Uterus (tissue), 4 donors: ENCODE results near the gene OR2AG2. TPM values are rescaled to one million over a fixed set of nuclear protein-coding genes. Genes with fewer than 3 reads are reported as not detected.

Source experiments
- DNase-seq, 2 donors: peaks; one replicate each; pipeline ENCODE4 v3.0.0-alpha.2; 2019 to 2020
- H3K27ac ChIP-seq, 2 donors: fragments of 200-600 bp; sonication (generic); 1 replicate in 1 of 2; 2 replicates in 1 of 2; pipeline ENCODE4 v1.5.1; 2016 to 2018
- H3K27me3 ChIP-seq, 2 donors: fragments of 200-600 bp; sonication (generic); one replicate each; pipeline ENCODE4 v1.5.1; 2018 to 2019; ENCODE audit warnings: control low read depth in 1 of 2
- H3K36me3 ChIP-seq, 2 donors: fragments of 200-600 bp; sonication (generic); one replicate each; pipeline ENCODE4 v1.5.1; 2019; ENCODE audit warnings: control low read depth in 1 of 2
- H3K4me1 ChIP-seq, 2 donors: fragments of 200-600 bp; sonication (generic); one replicate each; pipeline ENCODE4 v1.5.1; 2018 to 2019; ENCODE audit warnings: control low read depth in 1 of 2
- H3K4me3 ChIP-seq, 2 donors: fragments of 200-600 bp; sonication (generic); 1 replicate in 1 of 2; 2 replicates in 1 of 2; pipeline ENCODE4 v1.5.1; 2018 to 2019; ENCODE audit warnings: mild to moderate bottlenecking in 1 of 2
- H3K9me3 ChIP-seq, 2 donors: fragments of 200-600 bp; sonication (generic); one replicate each; pipeline ENCODE4 v1.5.1; 2019; ENCODE audit warnings: control low read depth in 1 of 2
- POLR2A ChIP-seq, 2 donors: fragments of 450-650 bp; IDR thresholded peaks; one replicate each; pipeline ENCODE4 v1.6.1; 2016; ENCODE audit warnings: antibody characterized with exemption in 2 of 2, mild to moderate bottlenecking in 1 of 2, moderate library complexity in 1 of 2
- intact Hi-C: fragments of 100-400 bp; cut with DNase I; formaldehyde crosslinking; loops from one replicate; pipeline ENCODE4 v1.15.1; 2023; ENCODE audit warnings: low total_unique reads
- total RNA-seq, 4 donors: library from RNA; depleted of rRNA in 3 of 4; stranded (reverse); fragments of >200 nt in 3 of 4; gene quantifications; one replicate each; pipeline versions ENCODE4 v1.1.0 to v1.2.4, GENCODE V29; 2014 to 2023
- TF ChIP-seq, protein P1 (sequence below), 4 experiments: fragments of 200-600 bp in 2 of 4; fragments of 450-650 bp in 2 of 4; sonication (generic) in 2 of 4; IDR thresholded peaks; one replicate each; pipeline ENCODE4 v1.5.1; 2016 to 2019; ENCODE audit warnings: antibody characterized with exemption in 4 of 4, mild to moderate bottlenecking in 2 of 4, moderate library complexity in 1 of 4
- donor health status: DM: yes; HTN: yes; CAD: no.

Gene OR2AG2
- total RNA-seq, 4 donors from 2014 or later, result 0.09 to 0.14 TPM; not detected in 2

DNA sequence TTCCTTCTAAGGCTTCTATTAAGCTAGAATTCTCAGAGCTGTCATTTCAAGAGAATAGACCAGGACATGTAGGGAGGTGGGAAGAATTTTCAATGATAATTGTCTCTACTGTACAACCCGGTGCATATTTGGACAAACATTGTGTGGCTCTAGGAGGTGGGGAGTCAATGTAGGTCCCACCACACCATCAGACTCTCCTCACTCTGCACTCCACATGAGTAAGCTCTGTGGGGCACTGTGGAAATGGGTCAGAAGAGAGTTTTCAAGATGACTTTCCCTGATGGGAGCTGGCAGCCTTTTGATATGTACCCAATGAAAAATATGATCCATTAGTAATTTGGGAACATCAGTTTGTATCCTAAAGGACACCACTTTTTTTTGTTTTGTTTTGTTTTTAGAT lies 33.2 kb downstream of the OR2AG2 start:
- DNase-seq, result no peak
- Histone ChIP-seq H3K4me1 (no peaks in the 10 kb centered on the region), H3K9me3 (no peaks in the 10 kb centered on the region), H3K4me3 (no peak overlapping the region), H3K27ac (no peak overlapping the region), H3K27me3 (no peaks in the 10 kb centered on the region), H3K36me3 (no peaks in the 10 kb centered on the region)
- no peak for TF ChIP-seq POLR2A (IDR thresholded peaks at IDR 0.05)
- TF ChIP-seq, protein P1, sequence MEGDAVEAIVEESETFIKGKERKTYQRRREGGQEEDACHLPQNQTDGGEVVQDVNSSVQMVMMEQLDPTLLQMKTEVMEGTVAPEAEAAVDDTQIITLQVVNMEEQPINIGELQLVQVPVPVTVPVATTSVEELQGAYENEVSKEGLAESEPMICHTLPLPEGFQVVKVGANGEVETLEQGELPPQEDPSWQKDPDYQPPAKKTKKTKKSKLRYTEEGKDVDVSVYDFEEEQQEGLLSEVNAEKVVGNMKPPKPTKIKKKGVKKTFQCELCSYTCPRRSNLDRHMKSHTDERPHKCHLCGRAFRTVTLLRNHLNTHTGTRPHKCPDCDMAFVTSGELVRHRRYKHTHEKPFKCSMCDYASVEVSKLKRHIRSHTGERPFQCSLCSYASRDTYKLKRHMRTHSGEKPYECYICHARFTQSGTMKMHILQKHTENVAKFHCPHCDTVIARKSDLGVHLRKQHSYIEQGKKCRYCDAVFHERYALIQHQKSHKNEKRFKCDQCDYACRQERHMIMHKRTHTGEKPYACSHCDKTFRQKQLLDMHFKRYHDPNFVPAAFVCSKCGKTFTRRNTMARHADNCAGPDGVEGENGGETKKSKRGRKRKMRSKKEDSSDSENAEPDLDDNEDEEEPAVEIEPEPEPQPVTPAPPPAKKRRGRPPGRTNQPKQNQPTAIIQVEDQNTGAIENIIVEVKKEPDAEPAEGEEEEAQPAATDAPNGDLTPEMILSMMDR (IDR thresholded peaks at IDR 0.05), result no peak
- intact Hi-C loops, result no loop called here

DNA sequence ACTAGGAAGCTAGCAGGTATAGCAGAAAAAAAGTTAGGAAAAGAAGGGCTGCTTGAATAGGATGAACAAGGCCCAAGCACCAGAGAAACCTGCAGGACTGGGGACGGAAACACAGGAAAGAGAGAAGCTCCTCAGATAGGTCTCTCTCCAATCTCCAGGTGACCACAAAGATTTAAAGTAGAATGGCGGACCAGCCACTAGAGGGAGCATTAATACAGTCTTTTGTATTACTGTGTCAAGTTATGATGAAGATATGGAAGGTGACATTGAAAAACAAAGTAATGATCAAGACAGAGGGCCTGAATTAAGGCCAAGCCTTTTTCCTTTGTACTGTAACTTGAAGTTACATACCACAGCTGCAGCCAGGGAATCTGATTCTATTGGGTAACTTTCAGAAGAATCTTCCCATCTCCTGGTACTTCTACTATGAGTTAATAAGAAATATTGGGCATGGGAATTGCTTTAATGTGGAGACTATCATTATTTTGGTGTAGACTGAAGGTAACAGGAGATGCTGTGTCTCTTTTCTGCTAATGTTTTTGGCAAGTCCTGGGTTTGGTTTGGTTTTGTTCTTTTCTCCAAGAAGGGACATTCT lies 33.8 kb downstream of the OR2AG2 start:
- Histone ChIP-seq H3K36me3 (no peaks in the 10 kb centered on the region), H3K9me3 (no peaks in the 10 kb centered on the region), H3K4me1 (no peaks in the 10 kb centered on the region), H3K4me3 (no peak overlapping the region), H3K27me3 (no peaks in the 10 kb centered on the region), H3K27ac (no peak overlapping the region)
- DNase-seq, result peak in 1 of 2 donors; percentile 20
- TF ChIP-seq, protein P1 (IDR thresholded peaks at IDR 0.05), result peak; percentile 27 to 48 (median 43)
- no peak for TF ChIP-seq POLR2A (IDR thresholded peaks at IDR 0.05)
- intact Hi-C loops, result no loop called here

DNA sequence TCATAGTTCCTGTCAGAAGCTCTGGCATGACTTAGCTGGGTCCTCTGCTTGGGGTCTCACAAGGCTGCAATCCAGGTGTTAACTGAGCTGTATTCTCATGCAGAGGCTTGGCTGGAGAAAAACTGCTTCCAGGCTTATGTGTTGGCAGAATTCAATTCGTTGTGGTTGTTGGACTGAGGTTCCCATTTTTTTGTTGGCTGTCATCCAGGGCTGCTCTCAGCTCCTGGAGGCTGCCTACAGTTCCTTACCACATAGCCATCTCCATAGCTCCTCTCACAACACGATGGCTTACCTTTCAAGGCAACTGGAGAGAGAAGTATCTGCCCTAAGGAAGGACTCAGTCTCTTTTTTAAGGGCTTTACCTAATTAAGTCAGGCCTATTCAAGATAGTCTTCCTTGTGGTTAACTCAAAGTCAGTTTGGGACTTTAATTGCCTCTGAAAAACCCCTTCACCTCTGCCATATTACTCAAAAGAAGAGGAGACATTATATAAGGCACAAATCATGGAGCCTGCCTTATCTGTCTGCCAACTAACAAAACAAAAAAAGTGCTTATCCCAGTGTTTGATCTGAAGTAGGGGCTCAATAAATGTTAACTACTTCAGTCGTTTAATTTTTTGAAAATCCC lies 35.2 kb downstream of the OR2AG2 start:
- DNase-seq, result no peak
- H3K27ac ChIP-seq, result no peak overlapping the region
- no peaks in the 10 kb centered on the region for H3K4me1 ChIP-seq
- H3K27me3 ChIP-seq, result no peaks in the 10 kb centered on the region
- no peaks in the 10 kb centered on the region for H3K9me3 ChIP-seq
- no peak for TF ChIP-seq POLR2A (IDR thresholded peaks at IDR 0.05)
- TF ChIP-seq, protein P1 (IDR thresholded peaks at IDR 0.05), result no peak
- no peaks in the 10 kb centered on the region for H3K36me3 ChIP-seq
- intact Hi-C loops, result no loop called here
- H3K4me3 ChIP-seq, result no peak overlapping the region

DNA sequence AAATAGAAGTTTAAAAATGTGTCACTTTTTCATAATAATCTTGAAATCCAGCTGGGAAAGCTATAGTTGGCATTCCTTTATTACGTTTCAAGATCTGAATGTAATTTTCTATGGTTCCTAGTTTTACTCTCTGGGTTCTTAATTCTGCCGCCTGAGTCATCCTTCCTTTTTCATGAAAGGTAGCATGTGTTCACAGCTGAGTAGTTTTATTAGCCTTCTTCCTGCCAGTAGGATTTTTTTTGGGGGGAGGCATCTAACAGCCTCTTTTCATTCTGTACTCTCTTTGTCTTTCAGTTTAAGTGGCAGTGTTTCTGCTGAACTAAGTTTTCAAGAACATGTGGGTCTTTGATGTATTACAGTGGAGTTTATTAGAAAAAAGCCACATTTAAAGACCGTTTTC lies 36.5 kb downstream of the OR2AG2 start:
- Histone ChIP-seq H3K4me1 (no peaks in the 10 kb centered on the region), H3K9me3 (no peaks in the 10 kb centered on the region), H3K36me3 (no peaks in the 10 kb centered on the region), H3K27ac (no peak overlapping the region), H3K4me3 (no peak overlapping the region), H3K27me3 (no peaks in the 10 kb centered on the region)
- no peak for DNase-seq
- no peak for TF ChIP-seq POLR2A (IDR thresholded peaks at IDR 0.05)
- TF ChIP-seq, protein P1 (IDR thresholded peaks at IDR 0.05), result no peak
- intact Hi-C loops, result no loop called here

DNA sequence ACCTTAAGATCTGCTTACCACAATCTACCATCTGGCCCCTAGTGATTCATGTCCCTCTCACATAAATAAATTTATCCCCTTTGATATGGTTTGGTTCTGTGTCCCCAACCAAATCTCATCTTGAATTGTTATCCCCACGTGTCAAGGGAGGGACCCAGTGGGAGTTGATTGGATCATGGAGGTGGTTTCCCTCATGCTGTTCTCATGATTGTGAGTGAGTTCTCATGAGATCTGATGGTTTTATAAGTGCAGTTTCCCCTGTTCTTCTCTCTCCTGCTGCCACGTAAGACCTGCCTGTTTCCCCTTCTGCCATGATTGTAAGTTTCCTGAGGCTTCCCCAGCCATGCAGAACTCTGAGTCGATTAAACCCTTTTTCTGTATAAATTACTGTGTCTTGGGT lies 37.2 kb downstream of the OR2AG2 start:
- intact Hi-C loops, result no loop called here

More for the DNA sequence above, 37.2 kb downstream of the OR2AG2 start:
- H3K9me3 ChIP-seq, result no peaks in the 10 kb centered on the region
- TF ChIP-seq, protein P1 (IDR thresholded peaks at IDR 0.05), result no peak
- TF ChIP-seq POLR2A (IDR thresholded peaks at IDR 0.05), result no peak
- no peaks in the 10 kb centered on the region for H3K36me3 ChIP-seq
- DNase-seq, result no peak
- H3K4me1 ChIP-seq, result no peaks in the 10 kb centered on the region
- no peak overlapping the region for H3K4me3 ChIP-seq
- no peak overlapping the region for H3K27ac ChIP-seq
- H3K27me3 ChIP-seq, result no peaks in the 10 kb centered on the region
